HG03469 (cell line): ENCODE results near the gene NCOA5.

Experiments used
- ATAC-seq: cut with Tn5 transposase; IDR thresholded peaks from one replicate; pipeline ENCODE4 v1.9.1; 2021; ENCODE audit warnings: mild to moderate bottlenecking, moderate library complexity, moderate number of reproducible peaks; ENCODE audit not compliant: unreplicated experiment

Gene NCOA5

GRCh38 chr20:46089417-46090388 lies at the start of gene NCOA5:
NCOA5 (minus strand) TSS chr20:46089962; CDS start chr20:46079424, 10,538 bp downstream.
- peak; percentile 50 for ATAC-seq

GRCh38 chr20:46139266-46139889 lies 49.6 kb upstream of the NCOA5 start:
- ATAC-seq: no peak

- ATAC-seq: no peak
These were observed 48.1 kb upstream of the NCOA5 start for GRCh38 chr20:46137816-46138215.

GRCh38 chr20:46135856-46136633 lies 46.3 kb upstream of the NCOA5 start:
- no peak for ATAC-seq

- ATAC-seq: no peak
These were observed 45.0 kb upstream of the NCOA5 start for GRCh38 chr20:46134716-46135115.

GRCh38 chr20:46133886-46134654 lies 44.3 kb upstream of the NCOA5 start:
- no peak for ATAC-seq

- ATAC-seq: no peak
These were observed 43.0 kb upstream of the NCOA5 start for GRCh38 chr20:46132705-46133120.

GRCh38 chr20:46131396-46131795 lies 41.6 kb upstream of the NCOA5 start:
- ATAC-seq: no peak

- no peak for ATAC-seq
These were observed 40.8 kb upstream of the NCOA5 start for GRCh38 chr20:46130534-46130933.

GRCh38 chr20:46129955-46130481 lies 40.3 kb upstream of the NCOA5 start:
- no peak for ATAC-seq

GRCh38 chr20:46128310-46129151 lies 38.8 kb upstream of the NCOA5 start:
- no peak for ATAC-seq

- no peak for ATAC-seq
These were observed 37.7 kb upstream of the NCOA5 start for GRCh38 chr20:46127396-46128010.

- ATAC-seq: no peak
These were observed 36.8 kb upstream of the NCOA5 start for GRCh38 chr20:46126440-46127056.

- no peak for ATAC-seq
These were observed 33.9 kb upstream of the NCOA5 start for GRCh38 chr20:46123482-46124245.

GRCh38 chr20:46122516-46123481 lies 33.0 kb upstream of the NCOA5 start:
- no peak for ATAC-seq

GRCh38 chr20:46122071-46122470 lies 32.3 kb upstream of the NCOA5 start:
- ATAC-seq: no peak
